PFSK-1 (cell line): ENCODE results near the gene GNG7.

ENCODE experiments used
- FOXP2 ChIP-seq: optimal IDR thresholded peaks from 2 replicates; pipeline ENCODE3; 2011; ENCODE audit warnings: borderline replicate concordance, control low read depth, inconsistent platforms; ENCODE audit not compliant: insufficient read depth; ENCODE audit errors: extremely low read length, extremely low read depth
- POLR2AphosphoS5 ChIP-seq: IDR thresholded peaks from 2 replicates; pipeline ENCODE4 v1.6.1; 2012; ENCODE audit warnings: low read depth, mild to moderate bottlenecking, control low read depth, low read length, moderate library complexity
- SIN3A ChIP-seq: IDR thresholded peaks from 2 replicates; pipeline ENCODE4 v1.6.1; 2012; ENCODE audit warnings: mild to moderate bottlenecking, low read length, moderate library complexity, borderline replicate concordance; ENCODE audit not compliant: insufficient read depth
- TAF1 ChIP-seq: IDR thresholded peaks from 2 replicates; pipeline ENCODE4 v1.6.1; 2012; ENCODE audit warnings: low read length, control low read depth, borderline replicate concordance; ENCODE audit not compliant: insufficient read depth
- TF ChIP-seq, protein P1 (sequence below), 2 experiments: IDR thresholded peaks; 2 replicates each; pipeline versions ENCODE4 v1.6.1 to v1.8.0; 2011 to 2012; ENCODE audit warnings: low read depth in 2 of 2, low read length in 2 of 2, control low read depth in 1 of 2, inconsistent platforms in 1 of 2, mild to moderate bottlenecking in 1 of 2, moderate library complexity in 1 of 2; ENCODE audit not compliant: insufficient read depth in 1 of 2

- TF ChIP-seq TAF1, result no peak
- TF ChIP-seq POLR2AphosphoS5, result no peak
- no peak for TF ChIP-seq SIN3A
- TF ChIP-seq, protein P1, sequence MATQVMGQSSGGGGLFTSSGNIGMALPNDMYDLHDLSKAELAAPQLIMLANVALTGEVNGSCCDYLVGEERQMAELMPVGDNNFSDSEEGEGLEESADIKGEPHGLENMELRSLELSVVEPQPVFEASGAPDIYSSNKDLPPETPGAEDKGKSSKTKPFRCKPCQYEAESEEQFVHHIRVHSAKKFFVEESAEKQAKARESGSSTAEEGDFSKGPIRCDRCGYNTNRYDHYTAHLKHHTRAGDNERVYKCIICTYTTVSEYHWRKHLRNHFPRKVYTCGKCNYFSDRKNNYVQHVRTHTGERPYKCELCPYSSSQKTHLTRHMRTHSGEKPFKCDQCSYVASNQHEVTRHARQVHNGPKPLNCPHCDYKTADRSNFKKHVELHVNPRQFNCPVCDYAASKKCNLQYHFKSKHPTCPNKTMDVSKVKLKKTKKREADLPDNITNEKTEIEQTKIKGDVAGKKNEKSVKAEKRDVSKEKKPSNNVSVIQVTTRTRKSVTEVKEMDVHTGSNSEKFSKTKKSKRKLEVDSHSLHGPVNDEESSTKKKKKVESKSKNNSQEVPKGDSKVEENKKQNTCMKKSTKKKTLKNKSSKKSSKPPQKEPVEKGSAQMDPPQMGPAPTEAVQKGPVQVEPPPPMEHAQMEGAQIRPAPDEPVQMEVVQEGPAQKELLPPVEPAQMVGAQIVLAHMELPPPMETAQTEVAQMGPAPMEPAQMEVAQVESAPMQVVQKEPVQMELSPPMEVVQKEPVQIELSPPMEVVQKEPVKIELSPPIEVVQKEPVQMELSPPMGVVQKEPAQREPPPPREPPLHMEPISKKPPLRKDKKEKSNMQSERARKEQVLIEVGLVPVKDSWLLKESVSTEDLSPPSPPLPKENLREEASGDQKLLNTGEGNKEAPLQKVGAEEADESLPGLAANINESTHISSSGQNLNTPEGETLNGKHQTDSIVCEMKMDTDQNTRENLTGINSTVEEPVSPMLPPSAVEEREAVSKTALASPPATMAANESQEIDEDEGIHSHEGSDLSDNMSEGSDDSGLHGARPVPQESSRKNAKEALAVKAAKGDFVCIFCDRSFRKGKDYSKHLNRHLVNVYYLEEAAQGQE (IDR thresholded peaks at IDR 0.05; ENCODE audit: insufficient read depth in 1 of 2, low read depth in 2 of 2, low read length in 2 of 2), result no peak
- no peak for TF ChIP-seq FOXP2
Measured at GRCh38 chr19:2509096-2509495, 193.4 kb downstream of the GNG7 start.
